Measurements from ENCODE around the gene MRPS9.

DNA sequence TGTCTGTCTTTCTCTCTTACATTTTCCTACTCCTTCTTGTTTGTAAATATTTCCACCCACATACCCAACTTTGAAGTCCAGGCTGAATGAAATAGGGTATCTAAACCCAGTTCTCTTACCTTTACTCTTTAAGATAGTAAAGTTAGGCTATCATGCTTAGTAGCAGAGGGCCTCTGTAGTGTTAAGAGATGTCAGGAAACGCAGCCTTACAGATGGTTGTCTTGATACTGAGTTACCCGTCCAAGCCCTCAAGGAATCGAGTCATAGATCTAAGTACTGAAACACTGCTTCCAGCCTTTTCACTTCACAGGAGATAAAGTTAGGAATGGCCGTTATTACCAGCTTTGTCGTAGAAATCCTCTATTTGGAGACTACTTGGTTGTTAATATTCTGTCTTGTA, 24.3 kb downstream of the MRPS9 start:
- TF ChIP-seq, protein P1, sequence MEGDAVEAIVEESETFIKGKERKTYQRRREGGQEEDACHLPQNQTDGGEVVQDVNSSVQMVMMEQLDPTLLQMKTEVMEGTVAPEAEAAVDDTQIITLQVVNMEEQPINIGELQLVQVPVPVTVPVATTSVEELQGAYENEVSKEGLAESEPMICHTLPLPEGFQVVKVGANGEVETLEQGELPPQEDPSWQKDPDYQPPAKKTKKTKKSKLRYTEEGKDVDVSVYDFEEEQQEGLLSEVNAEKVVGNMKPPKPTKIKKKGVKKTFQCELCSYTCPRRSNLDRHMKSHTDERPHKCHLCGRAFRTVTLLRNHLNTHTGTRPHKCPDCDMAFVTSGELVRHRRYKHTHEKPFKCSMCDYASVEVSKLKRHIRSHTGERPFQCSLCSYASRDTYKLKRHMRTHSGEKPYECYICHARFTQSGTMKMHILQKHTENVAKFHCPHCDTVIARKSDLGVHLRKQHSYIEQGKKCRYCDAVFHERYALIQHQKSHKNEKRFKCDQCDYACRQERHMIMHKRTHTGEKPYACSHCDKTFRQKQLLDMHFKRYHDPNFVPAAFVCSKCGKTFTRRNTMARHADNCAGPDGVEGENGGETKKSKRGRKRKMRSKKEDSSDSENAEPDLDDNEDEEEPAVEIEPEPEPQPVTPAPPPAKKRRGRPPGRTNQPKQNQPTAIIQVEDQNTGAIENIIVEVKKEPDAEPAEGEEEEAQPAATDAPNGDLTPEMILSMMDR (IDR thresholded peaks at IDR 0.05; ENCODE audit: poor library complexity, severe bottlenecking): no peak
- no peak for TF ChIP-seq TAF1 (IDR thresholded peaks at IDR 0.05; ENCODE audit: low read depth)

Data from neural cell (in vitro differentiated cells).